ENCODE data around the gene SLC12A7. TPM values are rescaled to one million over a fixed set of nuclear protein-coding genes. Genes with fewer than 3 reads are reported as not detected.

SLC12A7 gene
- total RNA-seq, 1 experiment from 2014 or later = 30.8 TPM

- Histone ChIP-seq H2AFZ (ENCODE audit: low read length) (no peak overlapping the region), H3K27ac (ENCODE audit: insufficient read length, low read depth, low read length) (no peak overlapping the region), H4K91ac (ENCODE audit: insufficient read length, low read depth, low read length) (no peak overlapping the region), H3K27me3 (ENCODE audit: insufficient read depth, low read length) (peaks cover 8% of the 10 kb centered on the region; the same call in 1 of the 2 replicates), H3K4me1 (ENCODE audit: insufficient read depth, low read length) (no peaks in the 10 kb centered on the region), H2AK5ac (ENCODE audit: insufficient read length, low read length) (no peak overlapping the region), H2BK20ac (ENCODE audit: low read depth, low read length, poor library complexity, severe bottlenecking) (no peak overlapping the region), H3K56ac (ENCODE audit: insufficient read length, low read depth, low read length) (no peak overlapping the region), H4K8ac (replicated peaks; ENCODE audit: insufficient read length, low read depth, low read length) (no peak overlapping the region), H3K9me3 (ENCODE audit: control insufficient read depth, low read depth, low read length) (no peaks in the 10 kb centered on the region), H3K4me2 (ENCODE audit: insufficient read depth, insufficient read length, low read length) (no peak overlapping the region), H2BK12ac (ENCODE audit: insufficient read length, low read depth, low read length) (no peak overlapping the region), H2BK5ac (ENCODE audit: insufficient read length, low read length) (no peak overlapping the region), H3K79me2 (ENCODE audit: insufficient read depth, low read length) (no peaks in the 10 kb centered on the region), H3K14ac (ENCODE audit: insufficient read depth, low read length) (no peak overlapping the region), H4K20me1 (ENCODE audit: control insufficient read depth, insufficient read depth, insufficient read length) (no peaks in the 10 kb centered on the region), H3K23me2 (ENCODE audit: insufficient read length, low read depth, low read length, poor library complexity, severe bottlenecking) (no peaks in the 10 kb centered on the region), H3K4ac (ENCODE audit: low read depth, low read length) (no peak overlapping the region), H2BK120ac (ENCODE audit: low read depth, low read length, poor library complexity, severe bottlenecking) (no peak overlapping the region), H3T11ph (ENCODE audit: low read length) (no peak overlapping the region), H3K9ac (ENCODE audit: extremely low read depth, insufficient read length, low read length) (no peak overlapping the region), H3K23ac (ENCODE audit: insufficient read length, low read depth, low read length) (no peak overlapping the region), H3K79me1 (ENCODE audit: insufficient read depth, low read depth, low read length, poor library complexity, severe bottlenecking) (no peaks in the 10 kb centered on the region), H2BK15ac (ENCODE audit: low read depth, low read length) (no peak overlapping the region), H4K5ac (ENCODE audit: insufficient read length, low read depth, low read length) (no peak overlapping the region), H3K18ac (ENCODE audit: insufficient read length, low read depth, low read length) (no peak overlapping the region)
- Mint-ChIP-seq H3K36me3 (ENCODE audit: insufficient read depth in 1 of 3, low read depth in 3 of 3) (peaks cover 0 to 10% (median 0%) of the 10 kb centered on the region in 3 experiments; a peak in 4 of 7 replicates), H3K27me3 (ENCODE audit: low read depth) (peaks cover 48% of the 10 kb centered on the region), H3K4me3 (no peak overlapping the region), H3K9me3 (peaks cover 8 to 13% of the 10 kb centered on the region in 2 experiments), H3K27ac (no peak overlapping the region), H3K4me1 (peaks cover 7 to 15% of the 10 kb centered on the region in 2 experiments)
- no peak for TF ChIP-seq CTCF (conservative IDR thresholded peaks at IDR 0.05)
- WGBS (ENCODE audit: extremely low coverage, insufficient read length, low lambda C conversion rate) = no CpG with 5 or more reads among the region's 4 CpGs
- no peak for DNase-seq
These were observed 48.0 kb upstream of the SLC12A7 start for GRCh38 chr5:1159774-1160406.

Data from H9 (cell line).